Thoracic aorta (tissue), 2 donors: ENCODE results near the gene IL36B. TPM values are rescaled to one million over a fixed set of nuclear protein-coding genes. Genes with fewer than 3 reads are reported as not detected.

Experiments
- ATAC-seq: fragments of 150-250 bp; one replicate; pipeline ENCODE4 v1.8.0; 2017; ENCODE audit warnings: low read depth; ENCODE audit not compliant: insufficient number of reproducible peaks, low FRiP score
- DNase-seq: peaks from one replicate; pipeline ENCODE4 v3.0.0-alpha.2; 2020; ENCODE audit warnings: low spot score
- H3K27ac ChIP-seq, 2 donors: fragments of 200-600 bp; sonication (generic); 1 replicate in 1 of 2; 2 replicates in 1 of 2; pipeline ENCODE4 v1.5.1; 2016; ENCODE audit warnings: mild to moderate bottlenecking in 2 of 2, moderate library complexity in 2 of 2
- H3K27me3 ChIP-seq: fragments of 200-600 bp; sonication (generic); replicated peaks from 2 replicates; pipeline ENCODE4 v1.6.0; 2016; ENCODE audit warnings: mild to moderate bottlenecking; ENCODE audit not compliant: insufficient read depth
- H3K36me3 ChIP-seq: fragments of 200-600 bp; sonication (generic); one replicate; pipeline ENCODE4 v1.5.1; 2016
- H3K4me1 ChIP-seq, 2 donors: fragments of 200-600 bp; sonication (generic); 1 replicate in 1 of 2; 2 replicates in 1 of 2; pipeline versions ENCODE4 v1.5.1 to v1.6.0; 2016; ENCODE audit warnings: low read depth in 2 of 2, mild to moderate bottlenecking in 1 of 2; ENCODE audit not compliant: control insufficient read depth in 1 of 2
- H3K4me3 ChIP-seq: fragments of 200-600 bp; sonication (generic); 2 replicates; pipeline ENCODE4 v1.5.1; 2016; ENCODE audit warnings: mild to moderate bottlenecking
- H3K9me3 ChIP-seq: fragments of 200-600 bp; sonication (generic); 2 replicates; pipeline ENCODE4 v1.5.1; 2016
- CTCF ChIP-seq: fragments of 200-600 bp; sonication (generic); IDR thresholded peaks from one replicate; pipeline ENCODE4 v1.5.1; 2019; ENCODE audit warnings: antibody characterized with exemption
- total RNA-seq, 2 donors: library from RNA; depleted of rRNA; stranded (reverse); fragments of >200 nt; gene quantifications; one replicate each; pipeline versions ENCODE4 v1.1.0 to v1.2.3, GENCODE V29; 2016

IL36B gene
- total RNA-seq, 2 donors from 2014 or later: not detected

GRCh38 chr2:113050921-113051895, 1.5 kb downstream of the IL36B start:
- Histone ChIP-seq H3K36me3 (no peaks in the 10 kb centered on the region), H3K27me3 (no peaks in the 10 kb centered on the region), H3K4me3 (no peak overlapping the region), H3K27ac (no peak overlapping the region), H3K4me1 (no peaks in the 10 kb centered on the region), H3K9me3 (no peaks in the 10 kb centered on the region)
- DNase-seq (no peak), ATAC-seq (no peak)
- TF ChIP-seq CTCF: no peak

- DNase-seq (no peak), ATAC-seq (no peak)
- H3K9me3 ChIP-seq: no peaks in the 10 kb centered on the region
- H3K27ac ChIP-seq: no peak overlapping the region
- H3K4me1 ChIP-seq: no peaks in the 10 kb centered on the region
- no peak for TF ChIP-seq CTCF
- no peak overlapping the region for H3K4me3 ChIP-seq
- H3K36me3 ChIP-seq: no peaks in the 10 kb centered on the region
- H3K27me3 ChIP-seq: no peaks in the 10 kb centered on the region
Measured at GRCh38 chr2:113046465-113046864, 6.2 kb downstream of the IL36B start.

- H3K4me1 ChIP-seq: no peaks in the 10 kb centered on the region
- no peaks in the 10 kb centered on the region for H3K36me3 ChIP-seq
- no peak overlapping the region for H3K4me3 ChIP-seq
- ATAC-seq (no peak), DNase-seq (no peak)
- H3K27me3 ChIP-seq: no peaks in the 10 kb centered on the region
- no peak overlapping the region for H3K27ac ChIP-seq
- no peaks in the 10 kb centered on the region for H3K9me3 ChIP-seq
- no peak for TF ChIP-seq CTCF
Measured at GRCh38 chr2:113041871-113042270, 10.8 kb downstream of the IL36B start.

- TF ChIP-seq CTCF: no peak
- ATAC-seq: no peak
- no peaks in the 10 kb centered on the region for H3K36me3 ChIP-seq
- H3K9me3 ChIP-seq: no peaks in the 10 kb centered on the region
- DNase-seq: no peak
- no peak overlapping the region for H3K27ac ChIP-seq
- H3K4me1 ChIP-seq: no peaks in the 10 kb centered on the region
- no peaks in the 10 kb centered on the region for H3K27me3 ChIP-seq
- H3K4me3 ChIP-seq: no peak overlapping the region
Measured at GRCh38 chr2:113039719-113040118, 12.9 kb downstream of the IL36B start.

GRCh38 chr2:113039158-113039557, 13.5 kb downstream of the IL36B start:
- TF ChIP-seq CTCF: no peak
- Histone ChIP-seq H3K36me3 (no peaks in the 10 kb centered on the region), H3K4me3 (no peak overlapping the region), H3K27me3 (no peaks in the 10 kb centered on the region), H3K27ac (no peak overlapping the region), H3K4me1 (no peaks in the 10 kb centered on the region), H3K9me3 (no peaks in the 10 kb centered on the region)
- DNase-seq (no peak), ATAC-seq (no peak)
